Stomach (tissue), 9 donors: ENCODE data around the gene ESPNL. TPM values are rescaled to one million over a fixed set of nuclear protein-coding genes. Genes with fewer than 3 reads are reported as not detected.
A peak's percentile ranks its signal among the peaks of the same experiment; 100 is the strongest.
"Not testable (repeated sequence)": the region's sequence is repeated elsewhere in the genome, so short reads cannot be mapped to it uniquely, and the experiment has no call there.

ENCODE experiments used
- DNase-seq, 2 donors: peaks; one replicate each; pipeline versions ENCODE4 v3.0.0 to v3.0.0-alpha.2; 2013 to 2019
- H3K27ac ChIP-seq, 5 donors: fragments of 200-600 bp in 4 of 5; sonication (generic) in 4 of 5; one replicate each; pipeline ENCODE4 v1.5.1; 2013 to 2019; ENCODE audit warnings: mild to moderate bottlenecking in 1 of 5, moderate library complexity in 1 of 5
- H3K27me3 ChIP-seq, 3 donors: fragments of 200-600 bp; sonication (generic); one replicate each; pipeline ENCODE4 v1.5.1; 2017 to 2019; ENCODE audit warnings: mixed run types in 1 of 3
- H3K36me3 ChIP-seq, 4 donors: fragments of 200-600 bp; sonication (generic); 1 replicate in 3 of 4; 2 replicates in 1 of 4; pipeline ENCODE4 v1.5.1; 2016 to 2019
- H3K4me1 ChIP-seq, 4 donors: fragments of 200-600 bp; sonication (generic); one replicate each; pipeline ENCODE4 v1.5.1; 2016 to 2019
- H3K4me3 ChIP-seq, 4 donors: fragments of 200-600 bp; sonication (generic) in 3 of 4; one replicate each; pipeline ENCODE4 v1.5.1; 2016 to 2019; ENCODE audit warnings: mild to moderate bottlenecking in 1 of 4
- H3K9me3 ChIP-seq, 4 donors: fragments of 200-600 bp; sonication (generic); one replicate each; pipeline ENCODE4 v1.5.1; 2016 to 2019
- EP300 ChIP-seq: sonication (generic); formaldehyde crosslinking; IDR thresholded peaks from one replicate; pipeline ENCODE4 v1.6.1; 2017; ENCODE audit warnings: antibody characterized with exemption
- POLR2A ChIP-seq, 4 donors: fragments of 450-650 bp; IDR thresholded peaks; one replicate each; pipeline ENCODE4 v1.6.1; 2016; ENCODE audit warnings: antibody characterized with exemption in 4 of 4, control low read depth in 2 of 4, mild to moderate bottlenecking in 1 of 4, moderate library complexity in 1 of 4
- POLR2AphosphoS5 ChIP-seq, 3 donors: sonication (generic); formaldehyde crosslinking; IDR thresholded peaks; one replicate each; pipeline ENCODE4 v1.6.1; 2016; ENCODE audit warnings: antibody characterized with exemption in 3 of 3
- WGBS, 5 donors: extraction: QIAGEN DNeasy Blood & Tissue Kit in 3 of 5; methylation state at CpG; one replicate each; pipeline versions ENCODE4 v1.1.5 to v1.1.7; 2013 to 2018; 5-methylcytosine and 5-hydroxymethylcytosine counted together
- intact Hi-C: fragments of 100-400 bp; cut with DNase I; formaldehyde crosslinking; loops from one replicate; pipeline ENCODE4 v1.15.1; 2023; ENCODE audit warnings: low total_unique reads
- polyA plus RNA-seq, 3 donors: library from polyadenylated mRNA; stranded (reverse); fragments of 200-250 nt; gene quantifications; one replicate each; pipeline ENCODE4 v1.2.3, GENCODE V29; 2013
- total RNA-seq, 5 donors: library from RNA; depleted of rRNA; stranded (reverse); fragments of >200 nt; gene quantifications; one replicate each; pipeline versions ENCODE4 v1.1.0 to v1.2.3, GENCODE V29; 2014 to 2016
- TF ChIP-seq, protein P1 (sequence below), 7 experiments: fragments of 450-650 bp in 4 of 7; fragments of 200-600 bp in 3 of 7; sonication (generic) in 3 of 7; IDR thresholded peaks; one replicate each; pipeline ENCODE4 v1.5.1; 2016 to 2019; ENCODE audit warnings: antibody characterized with exemption in 7 of 7, control low read depth in 2 of 7, mild to moderate bottlenecking in 1 of 7
- donor health status: healthy with polysubstance abuse.
- donor health status: Bipolar disorder and iron deficiency.
- donor health status: healthy.

Gene ESPNL
- total and polyA plus RNA-seq, 8 donors, result 0.05 to 1.3 (median 0.31) TPM; not detected in 3

DNA sequence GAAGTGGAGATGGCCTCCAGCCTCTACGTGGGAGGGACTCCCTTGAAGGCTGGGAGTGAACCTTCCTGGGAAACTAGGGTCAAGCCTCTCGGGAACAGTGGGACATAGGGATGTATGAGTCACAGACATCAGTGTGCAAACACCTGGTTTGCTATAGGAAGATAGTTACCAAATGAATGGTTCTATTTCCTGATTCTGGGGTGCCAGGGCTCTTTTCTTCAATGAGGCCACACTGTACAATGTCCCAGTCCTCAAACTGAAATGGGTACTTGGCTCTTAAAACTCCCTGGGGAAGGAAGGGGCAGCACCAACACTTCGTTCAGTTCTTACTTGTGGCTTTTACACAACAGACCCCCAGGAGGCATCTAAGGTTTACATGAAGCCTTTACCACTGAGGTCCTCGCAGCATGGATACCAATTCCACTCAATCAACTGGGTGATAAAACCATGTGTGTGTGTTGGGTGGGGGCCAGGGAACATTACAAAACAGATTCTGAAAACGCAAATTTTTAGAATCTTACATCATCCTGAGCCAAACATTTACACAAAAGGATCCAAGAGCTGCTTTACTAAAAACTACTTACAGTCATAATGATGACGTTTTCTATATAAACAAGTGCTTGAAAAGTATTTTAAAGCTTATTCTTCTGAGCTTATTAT is 69.0 kb downstream of the ESPNL start:
- H3K9me3 ChIP-seq, result no peaks in the 10 kb centered on the region
- peaks cover 0 to 12% (median 3%) of the 10 kb centered on the region in 3 donors for H3K27me3 ChIP-seq
- no peak overlapping the region for H3K4me3 ChIP-seq
- H3K27ac ChIP-seq, result peak overlapping the region; percentile 59 to 82 (median 75)
- intact Hi-C loops, result no loop called here
- peaks cover 31 to 75% (median 70%) of the 10 kb centered on the region in 4 donors for H3K36me3 ChIP-seq
- 35 to 57% (median 49%) methylated on average over 6 of the region's 6 CpGs for WGBS, 5 donors
- TF ChIP-seq POLR2A (IDR thresholded peaks at IDR 0.05), result no peak
- TF ChIP-seq, protein P1, sequence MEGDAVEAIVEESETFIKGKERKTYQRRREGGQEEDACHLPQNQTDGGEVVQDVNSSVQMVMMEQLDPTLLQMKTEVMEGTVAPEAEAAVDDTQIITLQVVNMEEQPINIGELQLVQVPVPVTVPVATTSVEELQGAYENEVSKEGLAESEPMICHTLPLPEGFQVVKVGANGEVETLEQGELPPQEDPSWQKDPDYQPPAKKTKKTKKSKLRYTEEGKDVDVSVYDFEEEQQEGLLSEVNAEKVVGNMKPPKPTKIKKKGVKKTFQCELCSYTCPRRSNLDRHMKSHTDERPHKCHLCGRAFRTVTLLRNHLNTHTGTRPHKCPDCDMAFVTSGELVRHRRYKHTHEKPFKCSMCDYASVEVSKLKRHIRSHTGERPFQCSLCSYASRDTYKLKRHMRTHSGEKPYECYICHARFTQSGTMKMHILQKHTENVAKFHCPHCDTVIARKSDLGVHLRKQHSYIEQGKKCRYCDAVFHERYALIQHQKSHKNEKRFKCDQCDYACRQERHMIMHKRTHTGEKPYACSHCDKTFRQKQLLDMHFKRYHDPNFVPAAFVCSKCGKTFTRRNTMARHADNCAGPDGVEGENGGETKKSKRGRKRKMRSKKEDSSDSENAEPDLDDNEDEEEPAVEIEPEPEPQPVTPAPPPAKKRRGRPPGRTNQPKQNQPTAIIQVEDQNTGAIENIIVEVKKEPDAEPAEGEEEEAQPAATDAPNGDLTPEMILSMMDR (IDR thresholded peaks at IDR 0.05), result no peak
- no peak for TF ChIP-seq EP300
- TF ChIP-seq POLR2AphosphoS5 (IDR thresholded peaks at IDR 0.05), result peak in 1 of 3 donors; percentile 27
- DNase-seq, result peak in 1 of 2 donors; percentile 72
- peaks cover 23 to 35% (median 27%) of the 10 kb centered on the region in 4 donors for H3K4me1 ChIP-seq

DNA sequence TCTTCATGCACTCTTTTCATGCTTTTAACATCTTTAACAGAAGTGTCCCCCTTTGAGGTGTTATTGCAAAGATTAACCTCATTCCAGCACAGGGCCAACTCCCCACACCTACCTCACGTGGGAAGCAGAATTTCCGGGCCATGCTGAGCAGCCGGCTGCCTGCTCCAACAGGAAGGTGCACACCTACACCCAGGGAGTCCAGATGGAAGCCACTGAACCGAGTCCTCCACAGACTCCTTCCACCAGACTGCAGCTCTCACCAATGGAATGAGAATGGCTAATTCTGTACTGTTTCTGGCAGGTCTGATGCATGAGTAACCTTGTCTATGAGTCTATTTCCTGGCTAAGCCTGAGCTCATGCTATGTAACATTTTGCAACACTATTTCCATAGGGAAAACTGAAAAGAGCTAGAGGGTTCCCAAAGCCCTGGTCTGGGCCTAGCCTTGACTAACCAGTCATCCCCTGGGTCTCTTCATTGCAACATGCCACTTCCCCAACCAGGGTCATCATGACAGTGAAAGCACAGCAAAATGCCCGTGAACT is 69.6 kb downstream of the ESPNL start:
- peaks cover 0 to 6% (median 0%) of the 10 kb centered on the region in 3 donors for H3K27me3 ChIP-seq
- 37 to 55% (median 53%) methylated on average over 5 of the region's 5 CpGs for WGBS, 5 donors
- intact Hi-C loops, result no loop called here
- peaks cover 37 to 81% (median 76%) of the 10 kb centered on the region in 4 donors for H3K36me3 ChIP-seq
- DNase-seq, result peak in 1 of 2 donors; percentile 37
- peaks cover 22 to 33% (median 26%) of the 10 kb centered on the region in 4 donors for H3K4me1 ChIP-seq
- H3K4me3 ChIP-seq, result no peak overlapping the region
- peak in 1 of 3 donors; percentile 36 for TF ChIP-seq POLR2AphosphoS5 (IDR thresholded peaks at IDR 0.05)
- no peak for TF ChIP-seq POLR2A (IDR thresholded peaks at IDR 0.05)
- peak overlapping the region; percentile 30 to 82 (median 75) for H3K27ac ChIP-seq
- no peaks in the 10 kb centered on the region for H3K9me3 ChIP-seq

DNA sequence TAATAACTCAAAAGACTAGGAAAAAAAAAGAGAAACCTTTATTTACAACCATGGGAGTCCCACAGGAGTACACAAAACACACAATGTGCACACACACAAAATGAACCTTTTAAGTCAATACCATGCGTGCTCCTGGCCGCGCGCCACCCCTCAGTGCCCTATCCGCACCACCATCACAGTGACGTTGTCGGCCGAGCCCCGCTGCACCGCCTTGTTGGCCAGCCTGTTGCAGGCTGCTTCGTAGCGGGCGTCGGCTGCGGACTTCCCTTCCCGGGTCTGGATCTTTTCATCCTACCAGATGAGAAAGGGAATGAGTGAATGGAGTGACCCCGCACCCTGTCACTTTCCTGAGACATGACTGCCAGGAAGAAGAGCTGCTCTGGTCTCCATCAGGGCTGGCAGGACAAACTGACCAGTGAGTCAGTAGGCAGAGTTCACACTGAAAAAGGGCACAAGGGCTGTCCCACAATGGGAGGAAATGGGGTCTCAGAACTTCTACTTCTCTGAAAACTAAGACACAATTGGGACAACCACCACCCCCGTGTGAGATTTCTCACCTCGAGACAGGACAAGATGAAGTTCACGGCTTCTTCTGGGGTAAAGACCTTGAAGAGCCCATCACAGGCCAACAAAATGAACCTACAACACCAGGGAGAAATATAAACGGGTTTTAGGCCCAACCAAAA is 70.4 kb downstream of the ESPNL start:
- no peaks in the 10 kb centered on the region for H3K27me3 ChIP-seq
- peaks cover 22 to 33% (median 26%) of the 10 kb centered on the region in 4 donors for H3K4me1 ChIP-seq
- peaks cover 39 to 89% (median 83%) of the 10 kb centered on the region in 4 donors for H3K36me3 ChIP-seq
- H3K4me3 ChIP-seq, result no peak overlapping the region
- intact Hi-C loops, result no loop called here
- WGBS, 5 donors, result 84 to 87% (median 86%) methylated on average over 21 of the region's 21 CpGs
- no peaks in the 10 kb centered on the region for H3K9me3 ChIP-seq
- TF ChIP-seq POLR2AphosphoS5 (IDR thresholded peaks at IDR 0.05) (no peak), EP300 (no peak), POLR2A (IDR thresholded peaks at IDR 0.05) (no peak)
- TF ChIP-seq, protein P1 (IDR thresholded peaks at IDR 0.05), result no peak
- DNase-seq, result peak in 1 of 2 donors; percentile 17
- H3K27ac ChIP-seq, result peak overlapping the region in 4 of 5 donors; percentile 60 to 82 (median 76)

DNA sequence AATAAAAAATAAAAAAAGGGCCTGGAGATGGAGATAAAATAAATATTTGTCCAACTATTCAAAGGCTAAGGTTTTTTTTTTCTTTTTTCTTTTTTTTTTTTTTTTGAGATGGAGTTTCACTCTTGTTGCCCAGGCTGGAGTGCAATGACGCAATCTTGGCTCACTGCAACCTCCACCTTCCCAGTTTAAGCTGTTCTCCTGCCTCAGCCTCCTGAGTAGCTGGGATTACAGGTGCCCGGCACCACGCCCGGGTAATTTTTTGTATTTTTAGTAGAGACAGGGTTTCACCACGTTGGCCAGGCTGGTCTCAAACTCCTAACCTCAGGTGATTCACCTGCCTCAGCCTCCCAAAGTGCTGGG is 70.9 kb downstream of the ESPNL start:
- WGBS, 5 donors, result 88 to 91% (median 90%) methylated on average over 5 of the region's 5 CpGs
- peaks cover 39 to 94% (median 88%) of the 10 kb centered on the region in 4 donors for H3K36me3 ChIP-seq
- H3K4me1 ChIP-seq, result peaks cover 22 to 33% (median 26%) of the 10 kb centered on the region in 4 donors
- intact Hi-C loops, DNase-seq, H3K4me3 ChIP-seq, H3K9me3 ChIP-seq, H3K27me3 ChIP-seq: not testable (repeated sequence)
- H3K27ac ChIP-seq, result peak overlapping the region in 4 of 5 donors; percentile 60 to 82 (median 76)

DNA sequence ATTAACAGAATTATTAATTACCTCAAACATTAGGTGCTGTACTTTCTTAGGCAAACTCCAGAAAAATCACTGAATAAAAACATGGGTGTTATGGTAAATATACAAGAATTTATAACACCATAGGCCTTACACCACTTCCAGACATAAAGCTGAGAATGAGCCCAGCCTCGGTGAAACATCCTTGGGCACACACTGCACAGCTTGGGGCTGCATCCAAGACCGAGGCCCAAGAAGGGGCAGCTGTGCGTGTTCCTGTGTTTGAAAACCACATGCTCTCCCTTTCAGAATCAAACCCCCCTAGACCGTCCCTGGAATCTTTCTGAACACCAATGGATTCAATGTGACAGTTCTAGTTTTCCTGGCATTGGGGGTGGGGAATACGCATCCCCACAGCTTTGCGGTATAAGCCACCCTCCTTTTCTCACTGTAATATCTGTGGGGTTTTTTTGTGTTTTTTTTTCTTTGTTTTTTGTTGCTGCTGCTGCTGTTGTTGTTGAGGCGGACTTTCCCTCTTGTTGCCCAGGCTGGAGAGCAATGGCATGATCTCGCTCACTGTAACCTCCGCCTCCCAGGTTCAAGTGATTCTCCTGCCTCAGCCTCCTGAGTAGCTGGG is 71.5 kb downstream of the ESPNL start:
- no peak for DNase-seq
- no peaks in the 10 kb centered on the region for H3K9me3 ChIP-seq
- peak overlapping the region in 1 of 5 donors; percentile 82 for H3K27ac ChIP-seq
- peaks cover 22 to 33% (median 26%) of the 10 kb centered on the region in 4 donors for H3K4me1 ChIP-seq
- H3K36me3 ChIP-seq, result peaks cover 39 to 99% (median 91%) of the 10 kb centered on the region in 4 donors
- intact Hi-C loops, result no loop called here
- 94 to 98% (median 96%) methylated on average over 9 of the region's 9 CpGs for WGBS, 5 donors
- H3K4me3 ChIP-seq, result no peak overlapping the region
- no peak for TF ChIP-seq POLR2AphosphoS5 (IDR thresholded peaks at IDR 0.05)
- TF ChIP-seq POLR2A (IDR thresholded peaks at IDR 0.05), result no peak
- TF ChIP-seq, protein P1 (IDR thresholded peaks at IDR 0.05), result no peak
- TF ChIP-seq EP300, result no peak
- H3K27me3 ChIP-seq, result no peaks in the 10 kb centered on the region
